Measurements from ENCODE around the gene SETD1B. TPM values are rescaled to one million over a fixed set of nuclear protein-coding genes. Genes with fewer than 3 reads are reported as not detected.
A peak's percentile ranks its signal among the peaks of the same experiment; 100 is the strongest.

The SETD1B gene
- total RNA-seq, 2 donors from 2014 or later, result 14.7 to 23.4 TPM

DNA sequence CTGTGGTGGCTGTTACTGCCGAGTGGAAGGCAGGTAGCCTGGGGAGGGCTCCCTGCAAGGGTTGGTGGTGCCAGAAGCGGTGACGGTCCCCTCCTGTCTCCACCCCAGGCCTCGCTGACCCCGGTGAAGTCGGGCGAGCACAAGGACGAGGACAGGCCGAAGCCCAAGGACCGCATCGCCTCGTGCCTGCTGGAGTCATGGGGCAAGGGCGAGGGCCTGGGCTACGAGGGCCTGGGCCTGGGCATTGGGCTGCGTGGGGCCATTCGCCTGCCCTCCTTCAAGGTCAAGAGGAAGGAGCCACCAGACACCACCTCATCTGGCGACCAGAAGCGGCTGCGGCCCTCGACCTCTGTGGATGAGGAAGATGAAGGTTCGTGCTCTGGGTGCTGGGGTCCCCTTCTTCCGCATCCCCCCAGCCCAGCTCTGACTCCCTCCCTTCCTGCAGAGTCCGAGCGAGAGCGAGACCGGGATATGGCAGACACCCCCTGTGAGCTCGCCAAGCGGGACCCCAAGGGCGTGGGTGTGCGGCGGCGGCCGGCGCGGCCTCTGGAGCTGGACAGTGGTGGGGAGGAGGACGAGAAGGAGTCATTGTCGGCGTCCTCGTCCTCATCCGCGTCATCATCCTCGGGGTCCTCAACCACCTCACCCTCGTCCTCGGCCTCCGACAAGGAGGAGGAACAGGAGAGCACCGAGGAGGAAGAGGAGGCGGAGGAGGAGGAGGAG lies 13.3 kb downstream of the SETD1B start:
- peaks cover 88% of the 10 kb centered on the region for H3K36me3 Mint-ChIP-seq (ENCODE audit: low read depth)
- H3K27me3 Mint-ChIP-seq, result no peaks in the 10 kb centered on the region
- peaks cover 6% of the 10 kb centered on the region for H3K4me1 Mint-ChIP-seq
- peak overlapping the region; percentile 72 for H3K27ac Mint-ChIP-seq
- H3K4me3 Mint-ChIP-seq, result no peak overlapping the region
- no peaks in the 10 kb centered on the region for H3K9me3 Mint-ChIP-seq
- no peak for ATAC-seq (replicated peaks)

DNA sequence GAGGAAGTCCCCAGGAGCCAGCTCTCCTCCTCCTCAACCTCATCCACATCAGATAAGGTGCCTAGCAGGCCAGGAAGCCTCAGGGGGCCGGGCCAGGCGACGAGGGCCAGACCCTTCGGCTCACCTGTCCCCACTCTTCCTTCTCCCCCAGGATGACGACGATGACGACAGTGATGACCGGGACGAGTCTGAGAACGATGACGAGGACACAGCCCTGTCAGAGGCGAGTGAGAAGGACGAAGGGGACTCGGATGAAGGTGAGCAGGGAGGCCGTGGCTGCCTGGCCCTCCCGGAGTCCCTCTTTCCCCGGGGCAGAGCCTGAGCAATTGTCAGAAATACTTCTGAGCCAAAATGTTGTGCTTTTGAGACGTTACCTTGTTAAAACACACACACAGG lies 13.8 kb downstream of the SETD1B start:
- Mint-ChIP-seq H3K9me3 (no peaks in the 10 kb centered on the region), H3K27me3 (no peaks in the 10 kb centered on the region), H3K36me3 (ENCODE audit: low read depth) (peaks cover 90% of the 10 kb centered on the region), H3K27ac (no peak overlapping the region), H3K4me1 (peaks cover 3% of the 10 kb centered on the region), H3K4me3 (no peak overlapping the region)
- no peak for ATAC-seq (replicated peaks)

DNA sequence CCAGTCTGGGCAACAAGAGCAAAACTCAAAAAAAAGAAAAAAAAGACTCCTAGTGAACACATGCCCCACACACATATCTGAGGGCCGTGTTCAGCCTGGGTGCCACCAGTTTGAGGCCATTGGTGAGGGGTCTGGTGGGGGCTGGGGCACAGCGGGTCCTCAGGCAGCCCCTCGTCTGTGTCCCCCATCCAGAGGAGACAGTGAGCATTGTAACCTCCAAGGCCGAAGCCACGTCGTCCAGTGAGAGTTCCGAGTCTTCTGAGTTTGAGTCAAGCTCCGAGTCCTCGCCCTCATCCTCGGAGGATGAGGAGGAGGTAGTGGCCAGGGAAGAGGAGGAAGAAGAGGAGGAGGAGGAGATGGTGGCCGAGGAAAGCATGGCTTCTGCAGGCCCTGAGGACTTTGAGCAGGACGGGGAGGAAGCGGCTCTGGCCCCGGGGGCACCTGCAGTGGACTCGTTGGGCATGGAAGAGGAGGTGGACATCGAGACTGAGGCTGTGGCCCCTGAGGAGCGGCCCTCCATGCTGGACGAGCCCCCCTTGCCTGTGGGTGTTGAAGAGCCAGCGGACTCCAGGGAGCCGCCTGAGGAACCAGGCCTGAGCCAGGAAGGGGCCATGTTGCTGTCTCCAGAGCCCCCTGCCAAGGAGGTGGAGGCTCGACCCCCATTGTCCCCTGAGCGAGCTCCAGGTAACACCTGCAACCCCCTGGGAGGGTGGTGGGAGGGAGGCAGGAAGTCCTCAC lies 15.6 kb downstream of the SETD1B start:
- Mint-ChIP-seq H3K27me3 (no peaks in the 10 kb centered on the region), H3K27ac (no peak overlapping the region), H3K4me3 (no peak overlapping the region), H3K4me1 (no peaks in the 10 kb centered on the region), H3K9me3 (no peaks in the 10 kb centered on the region), H3K36me3 (ENCODE audit: low read depth) (peaks cover 89% of the 10 kb centered on the region)
- ATAC-seq (replicated peaks), result no peak

DNA sequence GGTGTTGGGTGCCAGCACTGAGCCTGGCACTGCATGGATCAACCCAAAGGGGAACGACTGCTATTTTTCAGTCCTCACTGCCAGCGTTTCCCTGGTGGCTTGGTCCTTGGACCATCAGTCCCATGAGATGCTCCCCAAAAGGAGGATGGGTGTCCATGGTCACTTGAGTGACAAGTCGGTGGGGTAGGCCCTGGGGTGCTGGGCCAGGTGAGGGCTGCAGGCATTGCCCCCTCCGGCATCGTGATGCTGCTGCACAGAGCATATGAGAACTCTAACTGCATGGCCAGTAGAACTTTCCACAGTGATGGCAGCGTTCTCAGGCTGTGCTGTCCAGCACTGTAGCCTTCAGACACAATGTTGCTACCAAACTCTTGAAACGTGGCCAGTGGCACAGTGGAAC lies 16.2 kb downstream of the SETD1B start:
- H3K4me3 Mint-ChIP-seq, result no peak overlapping the region
- no peaks in the 10 kb centered on the region for H3K27me3 Mint-ChIP-seq
- ATAC-seq (replicated peaks), result no peak
- H3K27ac Mint-ChIP-seq, result no peak overlapping the region
- peaks cover 92% of the 10 kb centered on the region for H3K36me3 Mint-ChIP-seq (ENCODE audit: low read depth)
- H3K9me3 Mint-ChIP-seq, result no peaks in the 10 kb centered on the region
- H3K4me1 Mint-ChIP-seq, result no peaks in the 10 kb centered on the region

DNA sequence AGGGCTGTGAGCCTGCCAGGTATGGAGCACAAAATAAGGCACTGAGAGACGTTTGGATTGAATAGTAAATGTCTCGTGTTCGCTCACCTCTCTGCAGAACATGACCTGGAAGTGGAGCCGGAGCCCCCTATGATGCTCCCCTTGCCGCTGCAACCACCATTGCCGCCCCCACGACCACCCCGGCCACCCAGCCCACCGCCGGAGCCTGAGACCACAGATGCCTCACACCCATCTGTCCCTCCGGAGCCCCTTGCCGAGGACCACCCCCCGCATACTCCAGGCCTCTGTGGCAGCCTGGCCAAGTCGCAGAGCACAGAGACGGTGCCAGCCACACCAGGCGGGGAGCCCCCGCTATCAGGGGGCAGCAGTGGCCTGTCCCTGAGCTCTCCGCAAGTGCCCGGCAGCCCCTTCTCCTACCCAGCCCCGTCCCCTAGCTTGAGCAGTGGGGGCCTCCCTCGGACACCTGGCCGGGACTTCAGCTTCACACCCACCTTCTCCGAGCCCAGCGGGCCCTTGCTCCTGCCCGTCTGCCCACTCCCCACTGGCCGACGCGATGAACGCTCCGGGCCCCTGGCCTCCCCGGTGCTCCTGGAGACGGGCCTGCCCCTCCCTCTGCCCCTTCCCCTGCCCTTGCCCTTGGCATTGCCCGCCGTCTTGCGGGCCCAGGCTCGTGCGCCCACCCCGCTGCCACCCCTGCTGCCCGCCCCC lies 18.7 kb downstream of the SETD1B start:
- Mint-ChIP-seq H3K9me3 (no peaks in the 10 kb centered on the region), H3K4me1 (peaks cover 5% of the 10 kb centered on the region), H3K27ac (no peak overlapping the region), H3K36me3 (ENCODE audit: low read depth) (peaks cover 93% of the 10 kb centered on the region), H3K27me3 (no peaks in the 10 kb centered on the region), H3K4me3 (no peak overlapping the region)
- no peak for ATAC-seq (replicated peaks)

DNA sequence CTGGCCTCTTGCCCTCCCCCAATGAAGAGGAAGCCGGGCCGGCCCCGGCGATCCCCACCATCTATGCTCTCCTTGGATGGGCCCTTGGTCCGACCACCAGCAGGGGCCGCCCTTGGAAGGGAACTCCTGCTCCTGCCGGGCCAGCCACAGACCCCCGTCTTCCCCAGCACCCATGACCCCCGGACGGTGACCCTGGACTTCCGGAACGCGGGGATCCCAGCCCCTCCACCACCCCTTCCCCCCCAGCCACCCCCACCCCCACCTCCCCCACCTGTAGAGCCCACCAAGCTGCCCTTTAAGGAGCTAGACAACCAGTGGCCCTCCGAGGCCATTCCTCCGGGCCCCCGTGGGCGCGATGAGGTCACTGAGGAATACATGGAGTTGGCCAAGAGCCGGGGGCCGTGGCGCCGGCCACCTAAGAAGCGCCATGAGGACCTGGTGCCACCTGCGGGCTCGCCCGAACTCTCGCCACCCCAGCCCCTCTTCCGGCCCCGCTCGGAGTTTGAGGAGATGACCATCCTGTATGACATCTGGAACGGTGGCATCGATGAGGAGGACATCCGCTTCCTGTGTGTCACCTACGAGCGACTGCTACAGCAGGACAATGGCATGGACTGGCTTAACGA lies 19.4 kb downstream of the SETD1B start:
- Mint-ChIP-seq H3K4me1 (peaks cover 5% of the 10 kb centered on the region), H3K27ac (no peak overlapping the region), H3K27me3 (no peaks in the 10 kb centered on the region), H3K36me3 (ENCODE audit: low read depth) (peaks cover 90% of the 10 kb centered on the region), H3K4me3 (no peak overlapping the region), H3K9me3 (no peaks in the 10 kb centered on the region)
- ATAC-seq (replicated peaks), result no peak

DNA sequence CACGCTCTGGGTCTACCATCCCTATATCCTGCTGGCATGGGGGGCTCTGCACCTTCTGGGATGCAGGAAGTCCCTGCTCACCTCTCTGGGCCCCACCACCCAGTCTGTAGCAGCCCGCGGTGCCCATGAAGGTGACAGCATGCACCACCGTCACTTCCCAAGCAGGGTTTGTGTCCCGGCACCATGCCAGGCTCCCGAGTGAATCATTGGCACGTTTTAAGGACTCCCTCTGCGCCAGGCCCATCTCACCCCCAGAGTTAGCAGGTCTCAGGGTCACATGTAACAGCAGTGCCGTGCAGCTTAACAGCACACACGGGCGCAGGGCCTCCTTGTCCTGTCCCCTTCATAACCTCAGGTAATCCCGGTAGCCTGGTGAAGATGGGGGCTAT lies 19.9 kb downstream of the SETD1B start:
- H3K4me1 Mint-ChIP-seq, result peaks cover 7% of the 10 kb centered on the region
- no peaks in the 10 kb centered on the region for H3K9me3 Mint-ChIP-seq
- H3K27me3 Mint-ChIP-seq, result no peaks in the 10 kb centered on the region
- ATAC-seq (replicated peaks), result no peak
- H3K36me3 Mint-ChIP-seq (ENCODE audit: low read depth), result peaks cover 91% of the 10 kb centered on the region
- H3K27ac Mint-ChIP-seq, result no peak overlapping the region
- no peak overlapping the region for H3K4me3 Mint-ChIP-seq

DNA sequence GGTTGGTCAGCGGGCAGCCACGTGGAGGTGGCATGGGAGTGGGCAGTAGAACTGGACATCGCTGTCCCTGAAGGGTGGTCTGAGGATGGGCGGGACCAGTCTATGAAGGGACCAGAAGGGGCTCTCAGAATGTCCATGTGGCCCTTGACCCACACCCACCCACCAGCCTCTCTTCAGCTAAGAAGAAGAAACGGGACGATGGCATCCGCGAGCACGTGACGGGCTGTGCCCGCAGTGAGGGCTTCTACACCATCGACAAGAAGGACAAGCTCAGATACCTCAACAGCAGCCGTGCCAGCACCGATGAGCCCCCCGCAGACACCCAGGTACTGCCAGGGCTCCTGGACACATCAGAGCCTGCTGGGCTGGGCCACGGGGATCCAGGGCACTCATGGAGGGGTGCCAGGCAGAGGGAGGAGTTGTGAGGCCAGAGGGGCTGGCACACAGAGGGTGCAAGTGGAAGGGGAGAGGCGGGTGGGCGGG lies 21.3 kb downstream of the SETD1B start:
- H3K27me3 Mint-ChIP-seq, result no peaks in the 10 kb centered on the region
- peaks cover 91% of the 10 kb centered on the region for H3K36me3 Mint-ChIP-seq (ENCODE audit: low read depth)
- H3K4me1 Mint-ChIP-seq, result peaks cover 9% of the 10 kb centered on the region
- no peak overlapping the region for H3K27ac Mint-ChIP-seq
- no peaks in the 10 kb centered on the region for H3K9me3 Mint-ChIP-seq
- H3K4me3 Mint-ChIP-seq, result no peak overlapping the region
- no peak for ATAC-seq (replicated peaks)

DNA sequence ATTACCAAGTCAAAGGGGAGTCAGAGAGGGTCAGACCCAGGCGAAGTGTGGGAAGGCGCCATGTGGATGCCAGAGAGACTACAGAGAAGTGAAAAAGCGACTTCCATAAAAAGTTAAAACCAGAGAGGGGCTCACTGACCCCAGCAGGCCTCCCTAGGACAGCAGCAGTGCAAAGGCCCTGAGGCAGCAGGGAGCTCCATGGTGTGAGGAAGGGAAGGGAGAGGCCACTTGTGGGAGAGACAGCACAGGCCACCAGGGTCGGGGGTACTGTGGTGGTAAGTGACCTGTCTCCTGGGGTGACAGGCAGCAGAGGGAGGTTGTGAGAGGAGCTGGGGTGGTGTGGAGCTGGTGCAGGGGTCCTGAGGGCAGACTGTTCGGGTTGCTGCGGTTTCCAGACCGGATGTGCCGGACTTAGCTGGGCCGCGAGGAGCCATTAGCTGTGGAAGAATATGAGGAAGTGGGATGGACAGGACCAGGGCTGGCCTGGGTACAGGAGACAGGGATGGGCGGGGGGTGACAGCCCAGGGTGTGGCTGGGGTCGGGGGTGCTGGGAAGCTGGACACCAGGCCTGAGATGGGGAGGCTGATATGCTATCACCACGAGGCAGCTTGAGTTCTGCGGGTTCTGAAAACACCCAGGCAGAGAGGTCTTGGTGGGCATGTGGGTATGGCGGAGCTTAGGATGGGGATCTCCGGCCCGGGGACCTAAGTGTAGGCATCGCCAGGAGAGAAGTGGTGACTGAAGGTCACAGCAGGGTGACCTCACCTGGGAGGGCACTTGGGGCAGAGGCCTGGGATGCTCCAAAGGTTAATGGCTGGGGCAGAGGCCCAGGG lies 22.7 kb downstream of the SETD1B start:
- Mint-ChIP-seq H3K27me3 (no peaks in the 10 kb centered on the region), H3K27ac (peak overlapping the region; percentile 84), H3K4me1 (peaks cover 9% of the 10 kb centered on the region), H3K36me3 (ENCODE audit: low read depth) (peaks cover 91% of the 10 kb centered on the region), H3K9me3 (no peaks in the 10 kb centered on the region), H3K4me3 (no peak overlapping the region)
- ATAC-seq (replicated peaks), result no peak

DNA sequence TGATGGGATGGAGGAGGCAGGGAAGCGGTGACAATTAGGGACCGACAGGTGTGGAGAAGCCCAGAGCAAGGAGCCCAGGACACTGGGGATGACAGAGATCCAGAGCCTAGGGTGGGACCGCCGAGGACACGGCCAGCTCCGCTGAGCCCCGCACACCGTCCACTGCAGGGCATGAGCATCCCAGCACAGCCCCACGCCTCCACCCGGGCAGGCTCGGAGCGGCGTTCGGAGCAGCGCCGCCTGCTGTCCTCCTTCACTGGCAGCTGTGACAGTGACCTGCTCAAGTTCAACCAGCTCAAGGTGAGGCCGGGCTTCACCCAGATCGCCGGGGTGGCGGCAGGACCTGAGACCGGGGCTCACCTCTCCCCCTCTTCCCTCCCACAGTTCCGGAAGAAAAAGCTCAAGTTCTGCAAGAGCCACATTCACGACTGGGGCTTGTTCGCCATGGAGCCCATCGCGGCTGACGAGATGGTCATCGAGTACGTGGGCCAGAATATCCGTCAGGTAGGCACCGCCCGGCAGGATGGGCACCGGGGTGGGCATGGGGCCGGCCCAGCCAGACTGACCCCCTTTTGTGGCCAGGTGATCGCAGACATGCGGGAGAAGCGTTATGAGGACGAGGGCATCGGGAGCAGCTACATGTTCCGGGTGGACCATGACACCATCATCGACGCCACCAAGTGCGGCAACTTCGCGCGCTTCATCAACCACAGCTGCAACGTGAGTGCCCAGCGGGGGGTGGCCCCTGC lies 23.7 kb downstream of the SETD1B start:
- ATAC-seq (replicated peaks), result no peak
- Mint-ChIP-seq H3K4me3 (no peak overlapping the region), H3K36me3 (ENCODE audit: low read depth) (peaks cover 91% of the 10 kb centered on the region), H3K9me3 (no peaks in the 10 kb centered on the region), H3K27ac (peak overlapping the region; percentile 84), H3K4me1 (peaks cover 9% of the 10 kb centered on the region), H3K27me3 (no peaks in the 10 kb centered on the region)

DNA sequence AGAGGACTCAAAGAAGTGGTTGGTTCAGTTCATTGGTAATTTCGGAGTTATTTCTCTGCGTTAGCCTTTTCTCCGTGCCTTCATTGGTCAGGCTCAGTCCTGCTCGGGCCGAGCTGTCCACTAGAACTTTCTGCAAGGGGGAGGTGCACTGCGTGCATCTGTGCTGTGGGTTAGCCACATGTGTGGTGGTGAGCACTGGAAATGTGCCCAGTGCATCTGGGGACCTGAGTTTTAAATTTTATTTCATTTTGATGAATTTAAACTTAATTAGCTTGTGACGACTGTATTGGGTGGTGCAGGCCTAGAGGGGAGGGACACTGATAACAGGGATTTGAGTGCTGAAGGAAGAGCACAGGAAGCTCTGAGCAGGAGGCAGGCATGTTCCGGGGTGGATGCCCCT lies 24.5 kb downstream of the SETD1B start:
- Mint-ChIP-seq H3K36me3 (ENCODE audit: low read depth) (peaks cover 92% of the 10 kb centered on the region), H3K27me3 (no peaks in the 10 kb centered on the region), H3K9me3 (no peaks in the 10 kb centered on the region), H3K27ac (peak overlapping the region; percentile 43), H3K4me3 (no peak overlapping the region), H3K4me1 (peaks cover 9% of the 10 kb centered on the region)
- ATAC-seq (replicated peaks), result no peak

DNA sequence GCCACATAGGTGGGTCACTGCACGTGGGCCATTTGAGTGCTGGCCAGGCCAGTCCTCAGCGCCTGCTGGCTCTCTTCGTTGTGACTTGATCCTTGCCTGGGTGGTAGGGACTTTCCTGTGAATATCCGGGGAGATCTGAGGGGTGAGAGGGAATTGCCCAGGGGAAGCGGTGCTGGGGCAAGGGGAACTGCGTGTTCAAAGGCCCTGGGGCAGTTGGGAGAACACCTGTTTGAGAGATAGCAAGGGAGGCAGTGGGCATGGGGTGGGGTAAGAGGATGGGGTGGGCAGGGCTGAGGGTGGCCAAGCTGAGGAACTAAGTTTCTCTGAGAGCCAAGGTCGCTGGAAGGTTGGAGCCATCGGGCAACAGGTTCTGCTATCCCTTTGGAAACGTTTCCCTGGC lies 25.0 kb downstream of the SETD1B start:
- ATAC-seq (replicated peaks), result no peak
- H3K9me3 Mint-ChIP-seq, result no peaks in the 10 kb centered on the region
- no peaks in the 10 kb centered on the region for H3K27me3 Mint-ChIP-seq
- H3K4me1 Mint-ChIP-seq, result peaks cover 9% of the 10 kb centered on the region
- H3K27ac Mint-ChIP-seq, result peak overlapping the region; percentile 43
- peaks cover 87% of the 10 kb centered on the region for H3K36me3 Mint-ChIP-seq (ENCODE audit: low read depth)
- no peak overlapping the region for H3K4me3 Mint-ChIP-seq

DNA sequence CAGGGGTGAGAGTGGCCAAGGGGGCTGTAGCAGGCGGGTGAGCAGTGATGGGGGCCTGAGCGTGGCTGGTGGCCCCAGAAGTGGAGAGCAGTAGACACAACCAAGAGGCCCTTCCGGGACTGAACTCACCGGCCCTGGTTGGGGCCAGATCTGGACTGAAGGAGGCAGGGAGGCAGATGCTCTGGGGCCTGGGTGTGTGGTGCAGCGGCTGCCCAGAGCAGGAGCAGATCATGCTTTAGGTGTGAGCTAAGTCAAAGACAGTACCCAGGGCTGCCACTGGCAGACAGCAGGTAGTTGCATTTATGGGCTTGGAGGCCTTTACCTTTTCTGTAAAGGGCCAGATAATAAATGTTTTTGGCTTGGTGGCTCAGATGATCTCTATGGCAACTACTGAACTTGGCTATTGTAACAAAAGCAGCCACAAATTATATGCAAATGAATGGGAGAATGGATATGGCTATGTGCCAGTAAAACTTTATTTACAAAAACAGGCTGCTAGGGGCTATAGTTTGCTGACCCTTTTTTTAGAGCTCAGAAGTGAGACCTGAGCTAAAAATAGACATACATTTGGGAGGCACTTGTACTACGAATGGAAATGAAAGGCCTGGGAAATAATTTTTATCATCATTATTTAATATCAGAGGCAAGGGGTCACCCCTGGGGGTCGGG lies 25.6 kb downstream of the SETD1B start:
- no peaks in the 10 kb centered on the region for H3K9me3 Mint-ChIP-seq
- no peaks in the 10 kb centered on the region for H3K27me3 Mint-ChIP-seq
- peaks cover 9% of the 10 kb centered on the region for H3K4me1 Mint-ChIP-seq
- no peak overlapping the region for H3K4me3 Mint-ChIP-seq
- peak overlapping the region; percentile 43 for H3K27ac Mint-ChIP-seq
- ATAC-seq (replicated peaks), result no peak
- H3K36me3 Mint-ChIP-seq (ENCODE audit: low read depth), result peaks cover 81% of the 10 kb centered on the region

All from activated T-helper 17 cell treated with anti-CD3 and anti-CD28 coated beads, Interleukin-2, amount 50 U/mL, for 72 hours (primary cell).